Thyroid gland (tissue), 4 donors: ENCODE measurements around the gene APBA1. TPM values are rescaled to one million over a fixed set of nuclear protein-coding genes. Genes with fewer than 3 reads are reported as not detected.

Experiments used
- DNase-seq, 2 donors: peaks; one replicate each; pipeline ENCODE4 v3.0.0-alpha.2; 2019
- H3K27ac ChIP-seq, 3 donors: fragments of 200-600 bp; sonication (generic); 1 replicate in 2 of 3; 2 replicates in 1 of 3; pipeline ENCODE4 v1.5.1; 2016 to 2019; ENCODE audit warnings: mild to moderate bottlenecking in 1 of 3, moderate library complexity in 1 of 3
- H3K27me3 ChIP-seq: fragments of 200-600 bp; sonication (generic); one replicate; pipeline ENCODE4 v1.5.1; 2019
- H3K36me3 ChIP-seq, 2 donors: fragments of 200-600 bp; sonication (generic); one replicate each; pipeline ENCODE4 v1.5.1; 2016 to 2019
- H3K4me1 ChIP-seq, 2 donors: fragments of 200-600 bp; sonication (generic); one replicate each; pipeline ENCODE4 v1.5.1; 2017 to 2019
- H3K4me3 ChIP-seq, 3 donors: fragments of 200-600 bp; sonication (generic); replicated peaks in 1 of 3; 1 replicate in 2 of 3; 2 replicates in 1 of 3; pipeline ENCODE4 v1.5.1; 2016; ENCODE audit warnings: mild to moderate bottlenecking in 1 of 3
- H3K9me3 ChIP-seq: fragments of 200-600 bp; sonication (generic); one replicate; pipeline ENCODE4 v1.5.1; 2017
- CTCF ChIP-seq, 6 experiments: fragments of 200-600 bp in 3 of 6; fragments of 450-650 bp in 3 of 6; sonication (generic) in 3 of 6; IDR thresholded peaks; one replicate each; pipeline ENCODE4 v1.5.1; 2016 to 2019; ENCODE audit warnings: antibody characterized with exemption in 6 of 6, mild to moderate bottlenecking in 2 of 6, inconsistent platforms in 1 of 6, moderate library complexity in 1 of 6
- POLR2A ChIP-seq, 2 donors: fragments of 450-650 bp; IDR thresholded peaks; one replicate each; pipeline ENCODE4 v1.6.1; 2017; ENCODE audit warnings: antibody characterized with exemption in 2 of 2, mild to moderate bottlenecking in 2 of 2, moderate library complexity in 1 of 2
- WGBS, 2 donors: methylation state at CpG; one replicate each; pipeline ENCODE4 v1.1.5; 2017; 5-methylcytosine and 5-hydroxymethylcytosine counted together
- intact Hi-C: fragments of 100-400 bp; cut with DNase I; formaldehyde crosslinking; loops from one replicate; pipeline ENCODE4 v1.15.1; 2023
- total RNA-seq, 4 donors: library from RNA; depleted of rRNA; stranded (reverse); fragments of >200 nt; gene quantifications; one replicate each; pipeline ENCODE4 v1.2.3, GENCODE V29; 2016

APBA1 gene
- total RNA-seq, 4 donors from 2014 or later: 2.8 to 11.2 (median 3.8) TPM

GRCh38 chr9:69683927-69684326 lies 11.8 kb upstream of the APBA1 start:
- intact Hi-C loops: no loop called here
- Histone ChIP-seq H3K27me3 (no peaks in the 10 kb centered on the region), H3K9me3 (no peaks in the 10 kb centered on the region), H3K27ac (no peak overlapping the region), H3K4me3 (no peak overlapping the region), H3K4me1 (no peaks in the 10 kb centered on the region), H3K36me3 (no peaks in the 10 kb centered on the region)
- no peak for TF ChIP-seq CTCF (IDR thresholded peaks at IDR 0.05)
- TF ChIP-seq POLR2A (IDR thresholded peaks at IDR 0.05): no peak
- no peak for DNase-seq
- WGBS, 2 donors: 80 to 81% methylated on average over 5 of the region's 5 CpGs

GRCh38 chr9:69678843-69679538 lies 6.8 kb upstream of the APBA1 start:
- Histone ChIP-seq H3K4me1 (no peaks in the 10 kb centered on the region), H3K4me3 (no peak overlapping the region), H3K27ac (no peak overlapping the region), H3K36me3 (no peaks in the 10 kb centered on the region), H3K9me3 (no peaks in the 10 kb centered on the region), H3K27me3 (no peaks in the 10 kb centered on the region)
- TF ChIP-seq POLR2A (IDR thresholded peaks at IDR 0.05): no peak
- no peak for TF ChIP-seq CTCF (IDR thresholded peaks at IDR 0.05)
- no peak for DNase-seq
- WGBS, 2 donors: 85 to 86% methylated on average over 4 of the region's 4 CpGs
- intact Hi-C loops: no loop called here

GRCh38 chr9:69677931-69678330 lies 5.8 kb upstream of the APBA1 start:
- TF ChIP-seq POLR2A (IDR thresholded peaks at IDR 0.05): no peak
- no peak for TF ChIP-seq CTCF (IDR thresholded peaks at IDR 0.05)
- H3K36me3 ChIP-seq: no peaks in the 10 kb centered on the region
- H3K4me1 ChIP-seq: peaks cover 0 to 4% of the 10 kb centered on the region in 2 donors
- H3K9me3 ChIP-seq: no peaks in the 10 kb centered on the region
- H3K27ac ChIP-seq: no peak overlapping the region
- no peaks in the 10 kb centered on the region for H3K27me3 ChIP-seq
- H3K4me3 ChIP-seq: no peak overlapping the region
- intact Hi-C loops: no loop called here
- DNase-seq: no peak
- WGBS, 2 donors: 91% methylated on average over 5 of the region's 5 CpGs

- WGBS, 2 donors: 85 to 86% methylated on average over 3 of the region's 3 CpGs
- H3K27ac ChIP-seq: no peak overlapping the region
- intact Hi-C loops: no loop called here
Observed at GRCh38 chr9:69675563-69675962, 3.4 kb upstream of the APBA1 start.

More at GRCh38 chr9:69675563-69675962, 3.4 kb upstream of the APBA1 start:
- Histone ChIP-seq H3K4me3 (no peak overlapping the region), H3K9me3 (no peaks in the 10 kb centered on the region), H3K36me3 (no peaks in the 10 kb centered on the region), H3K4me1 (peaks cover 0 to 4% of the 10 kb centered on the region in 2 donors), H3K27me3 (no peaks in the 10 kb centered on the region)
- no peak for DNase-seq
- no peak for TF ChIP-seq CTCF (IDR thresholded peaks at IDR 0.05)
- TF ChIP-seq POLR2A (IDR thresholded peaks at IDR 0.05): no peak
